Measurements from ENCODE around the gene RAP1GAP2. TPM values are rescaled to one million over a fixed set of nuclear protein-coding genes. Genes with fewer than 3 reads are reported as not detected.

RAP1GAP2 gene
- total and polyA plus RNA-seq, 2 of the 8 experiments (the other 6 are each of a cell fraction or from before 2014, with no cell fraction given) = 24.0 to 63.8 TPM

DNA sequence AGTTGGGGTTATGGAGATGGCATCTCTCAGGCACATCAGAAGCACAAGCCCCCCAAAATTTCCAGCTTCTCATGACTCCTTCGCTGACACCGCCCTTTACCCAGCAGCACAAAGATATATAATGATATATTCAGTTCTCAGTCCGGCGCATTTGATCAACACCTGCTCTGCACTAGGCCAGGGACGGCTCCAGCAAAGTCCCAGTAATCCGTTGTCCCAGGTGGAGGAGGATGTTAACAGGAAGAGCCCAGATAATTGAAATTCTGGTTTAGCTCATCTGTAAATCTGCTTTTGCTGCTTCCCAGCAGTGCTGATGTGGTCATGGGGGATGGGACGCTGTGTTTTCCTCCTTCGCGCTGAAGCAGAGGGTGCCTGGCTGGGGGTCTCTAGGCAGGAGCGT lies 135.6 kb downstream of the RAP1GAP2 start:
- CTCF ChIA-PET (ENCODE audit: partially characterized antibody) = interaction anchor here (0.7 to 18.1 kb wide), 16 partner anchors 9 to 145 kb away, joined by 3 to 233 read pairs (median 10); no protein-coding TSS in a partner anchor
- no peak for FAIRE-seq

More for the DNA sequence above, 135.6 kb downstream of the RAP1GAP2 start:
- Histone ChIP-seq H3K4me1 (replicated peaks in 1 of 4; ENCODE audit: control insufficient read depth in 3 of 4, insufficient read depth in 4 of 4, low read length in 3 of 4) (peaks cover 8 to 25% (median 15%) of the 10 kb centered on the region in 4 experiments), H2AFZ (ENCODE audit: low read length) (no peak overlapping the region), H4K5ac (ENCODE audit: insufficient read length, low read depth, low read length) (no peak overlapping the region), H3K14ac (ENCODE audit: insufficient read length) (no peak overlapping the region), H3K4me3 (ENCODE audit: extremely low read depth in 1 of 4, insufficient read depth in 2 of 4, low read depth in 3 of 4, low read length in 4 of 4) (no peak overlapping the region), H3K36me3 (ENCODE audit: control insufficient read depth in 2 of 4, insufficient read depth in 4 of 4, low read length in 3 of 4) (peaks cover 0 to 4% (median 2%) of the 10 kb centered on the region in 4 experiments; a peak in 2 of 8 replicates), H4K8ac (ENCODE audit: extremely low read depth, insufficient read depth, low read length) (no peak overlapping the region), H3K56ac (replicated peaks; ENCODE audit: insufficient read length, low read depth, low read length) (no peak overlapping the region), H3K4me2 (ENCODE audit: insufficient read depth in 1 of 2, low read depth in 2 of 2, low read length in 2 of 2) (peak overlapping the region in 1 of 2 experiments; percentile 18; a peak in 1 of 4 replicates), H3K9me3 (ENCODE audit: insufficient read depth in 2 of 2, low read depth in 1 of 2, low read length in 1 of 2) (no peaks in the 10 kb centered on the region), H2BK15ac (ENCODE audit: low read length) (no peak overlapping the region), H3K9ac (replicated peaks in 1 of 4; ENCODE audit: extremely low read depth in 1 of 4, low read depth in 3 of 4, low read length in 3 of 4) (no peak overlapping the region; a peak in 1 of 7 replicates), H2AK5ac (ENCODE audit: low read depth, low read length) (no peak overlapping the region), H3K79me2 (ENCODE audit: control insufficient read depth in 1 of 2, insufficient read depth in 2 of 2, low read length in 2 of 2) (peaks cover 0 to 16% of the 10 kb centered on the region in 2 experiments; a peak in 2 of 4 replicates), H2BK12ac (ENCODE audit: low read depth, low read length) (0 out of 2 replicates have a peak overlapping the region, but pooled peaks have one; percentile 23), H2BK5ac (ENCODE audit: low read depth, low read length) (no peak overlapping the region), H3K79me1 (ENCODE audit: low read depth, low read length) (peaks cover 19% of the 10 kb centered on the region), H4K20me1 (replicated peaks in 1 of 2; ENCODE audit: control insufficient read depth in 1 of 2, insufficient read depth in 2 of 2, low read length in 2 of 2) (peaks cover 9 to 25% of the 10 kb centered on the region in 2 experiments), H3K23ac (ENCODE audit: insufficient read length) (no peak overlapping the region), H3K4ac (replicated peaks; ENCODE audit: insufficient read length, low read depth, low read length) (peak overlapping the region; percentile 14), H2BK20ac (ENCODE audit: low read length) (no peak overlapping the region), H3K27ac (ENCODE audit: low read depth, low read length) (no peak overlapping the region), H3K23me2 (ENCODE audit: low read depth, low read length) (peaks cover 3% of the 10 kb centered on the region; the same call in 1 of the 2 replicates), H4K91ac (replicated peaks; ENCODE audit: insufficient read length, low read length) (no peak overlapping the region), H3K27me3 (replicated peaks in 1 of 4; ENCODE audit: control insufficient read depth in 3 of 4, extremely low read depth in 1 of 4, insufficient read depth in 3 of 4, low read length in 3 of 4) (no peaks in the 10 kb centered on the region), H3K18ac (ENCODE audit: extremely low read depth, low read length) (no peak overlapping the region), H2BK120ac (replicated peaks; ENCODE audit: low read depth, low read length) (no peak overlapping the region)
- 79% methylated on average over 10 of the region's 10 CpGs; no CpG with 5 or more reads in 1 of the 2 experiments for WGBS, 2 experiments (ENCODE audit: extremely low coverage in 1 of 2, insufficient coverage in 1 of 2, insufficient read length in 1 of 2, insufficient replicate concordance in 2 of 2, low coverage in 1 of 2, low lambda C conversion rate in 2 of 2, missing lambda C conversion rate in 1 of 2)
- POLR2A ChIA-PET (ENCODE audit: partially characterized antibody) = interaction anchor here (0.7 kb wide), 1 partner anchor 56 kb away, joined by 3 read pairs; no protein-coding TSS in a partner anchor
- no peak for TF ChIP-seq ASH2L (IDR thresholded peaks at IDR 0.05; ENCODE audit: low read length)
- TF ChIP-seq BACH1 (IDR thresholded peaks at IDR 0.05; ENCODE audit: low read length) = no peak
- TF ChIP-seq ATF3 (IDR thresholded peaks at IDR 0.05; ENCODE audit: insufficient read depth, low read depth, low read length) = no peak
- no peak for TF ChIP-seq GTF2F1 (IDR thresholded peaks at IDR 0.05; ENCODE audit: borderline replicate concordance, low read depth, low read length)
- TF ChIP-seq RAD21 (IDR thresholded peaks at IDR 0.05 in 1 of 2, conservative IDR thresholded peaks at IDR 0.05 in 1 of 2; ENCODE audit: low read depth in 2 of 2, low read length in 2 of 2) = no peak
- no peak for TF ChIP-seq TEAD4 (IDR thresholded peaks at IDR 0.05; ENCODE audit: low read depth, low read length)
- TF ChIP-seq, protein P1, sequence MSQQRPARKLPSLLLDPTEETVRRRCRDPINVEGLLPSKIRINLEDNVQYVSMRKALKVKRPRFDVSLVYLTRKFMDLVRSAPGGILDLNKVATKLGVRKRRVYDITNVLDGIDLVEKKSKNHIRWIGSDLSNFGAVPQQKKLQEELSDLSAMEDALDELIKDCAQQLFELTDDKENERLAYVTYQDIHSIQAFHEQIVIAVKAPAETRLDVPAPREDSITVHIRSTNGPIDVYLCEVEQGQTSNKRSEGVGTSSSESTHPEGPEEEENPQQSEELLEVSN (IDR thresholded peaks at IDR 0.05) = no peak
- no peak for TF ChIP-seq CBX8 (IDR thresholded peaks at IDR 0.05; ENCODE audit: borderline replicate concordance, low read depth, low read length)
- TF ChIP-seq SRF (IDR thresholded peaks at IDR 0.05; ENCODE audit: low read depth, low read length) = no peak
- no peak for DNase-seq (ENCODE audit: low read depth in 1 of 2, low spot score in 2 of 2)
